ENCODE data around the gene PSME3IP1.

PSME3IP1 gene

GRCh38 chr16:57127037-57127763, 58.6 kb downstream of the PSME3IP1 start:
- TF ChIP-seq TAF1 (IDR thresholded peaks at IDR 0.05; ENCODE audit: borderline replicate concordance, insufficient read depth, low read length) = no peak
- TF ChIP-seq, protein P1, sequence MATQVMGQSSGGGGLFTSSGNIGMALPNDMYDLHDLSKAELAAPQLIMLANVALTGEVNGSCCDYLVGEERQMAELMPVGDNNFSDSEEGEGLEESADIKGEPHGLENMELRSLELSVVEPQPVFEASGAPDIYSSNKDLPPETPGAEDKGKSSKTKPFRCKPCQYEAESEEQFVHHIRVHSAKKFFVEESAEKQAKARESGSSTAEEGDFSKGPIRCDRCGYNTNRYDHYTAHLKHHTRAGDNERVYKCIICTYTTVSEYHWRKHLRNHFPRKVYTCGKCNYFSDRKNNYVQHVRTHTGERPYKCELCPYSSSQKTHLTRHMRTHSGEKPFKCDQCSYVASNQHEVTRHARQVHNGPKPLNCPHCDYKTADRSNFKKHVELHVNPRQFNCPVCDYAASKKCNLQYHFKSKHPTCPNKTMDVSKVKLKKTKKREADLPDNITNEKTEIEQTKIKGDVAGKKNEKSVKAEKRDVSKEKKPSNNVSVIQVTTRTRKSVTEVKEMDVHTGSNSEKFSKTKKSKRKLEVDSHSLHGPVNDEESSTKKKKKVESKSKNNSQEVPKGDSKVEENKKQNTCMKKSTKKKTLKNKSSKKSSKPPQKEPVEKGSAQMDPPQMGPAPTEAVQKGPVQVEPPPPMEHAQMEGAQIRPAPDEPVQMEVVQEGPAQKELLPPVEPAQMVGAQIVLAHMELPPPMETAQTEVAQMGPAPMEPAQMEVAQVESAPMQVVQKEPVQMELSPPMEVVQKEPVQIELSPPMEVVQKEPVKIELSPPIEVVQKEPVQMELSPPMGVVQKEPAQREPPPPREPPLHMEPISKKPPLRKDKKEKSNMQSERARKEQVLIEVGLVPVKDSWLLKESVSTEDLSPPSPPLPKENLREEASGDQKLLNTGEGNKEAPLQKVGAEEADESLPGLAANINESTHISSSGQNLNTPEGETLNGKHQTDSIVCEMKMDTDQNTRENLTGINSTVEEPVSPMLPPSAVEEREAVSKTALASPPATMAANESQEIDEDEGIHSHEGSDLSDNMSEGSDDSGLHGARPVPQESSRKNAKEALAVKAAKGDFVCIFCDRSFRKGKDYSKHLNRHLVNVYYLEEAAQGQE (IDR thresholded peaks at IDR 0.05; ENCODE audit: insufficient read depth in 1 of 2, low read depth in 2 of 2, low read length in 2 of 2) = no peak
- TF ChIP-seq POLR2AphosphoS5 (IDR thresholded peaks at IDR 0.05; ENCODE audit: low read depth, low read length) = no peak
- TF ChIP-seq FOXP2 (optimal IDR thresholded peaks at IDR 0.05; ENCODE audit: borderline replicate concordance, extremely low read depth, extremely low read length, insufficient read depth) = no peak
- no peak for TF ChIP-seq SIN3A (IDR thresholded peaks at IDR 0.05; ENCODE audit: borderline replicate concordance, insufficient read depth, low read length)

- TF ChIP-seq, protein P1 (IDR thresholded peaks at IDR 0.05; ENCODE audit: insufficient read depth in 1 of 2, low read depth in 2 of 2, low read length in 2 of 2) = no peak
- TF ChIP-seq POLR2AphosphoS5 (IDR thresholded peaks at IDR 0.05; ENCODE audit: low read depth, low read length) = no peak
Observed at GRCh38 chr16:57126411-57126810, 59.4 kb downstream of the PSME3IP1 start.

GRCh38 chr16:57125969-57126368, 59.9 kb downstream of the PSME3IP1 start:
- TF ChIP-seq POLR2AphosphoS5 (IDR thresholded peaks at IDR 0.05; ENCODE audit: low read depth, low read length) = no peak
- TF ChIP-seq, protein P1 (IDR thresholded peaks at IDR 0.05; ENCODE audit: insufficient read depth in 1 of 2, low read depth in 2 of 2, low read length in 2 of 2) = no peak
- TF ChIP-seq FOXP2 (optimal IDR thresholded peaks at IDR 0.05; ENCODE audit: borderline replicate concordance, extremely low read depth, extremely low read length, insufficient read depth) = no peak
- no peak for TF ChIP-seq TAF1 (IDR thresholded peaks at IDR 0.05; ENCODE audit: borderline replicate concordance, insufficient read depth, low read length)
- TF ChIP-seq SIN3A (IDR thresholded peaks at IDR 0.05; ENCODE audit: borderline replicate concordance, insufficient read depth, low read length) = no peak

GRCh38 chr16:57125376-57125775, 60.5 kb downstream of the PSME3IP1 start:
- TF ChIP-seq POLR2AphosphoS5 (IDR thresholded peaks at IDR 0.05; ENCODE audit: low read depth, low read length) (no peak), SIN3A (IDR thresholded peaks at IDR 0.05; ENCODE audit: borderline replicate concordance, insufficient read depth, low read length) (no peak), FOXP2 (optimal IDR thresholded peaks at IDR 0.05; ENCODE audit: borderline replicate concordance, extremely low read depth, extremely low read length, insufficient read depth) (no peak), TAF1 (IDR thresholded peaks at IDR 0.05; ENCODE audit: borderline replicate concordance, insufficient read depth, low read length) (no peak)
- TF ChIP-seq, protein P1 (IDR thresholded peaks at IDR 0.05; ENCODE audit: insufficient read depth in 1 of 2, low read depth in 2 of 2, low read length in 2 of 2) = no peak

Data from PFSK-1 (cell line).